Gastroesophageal sphincter (tissue), 4 donors: ENCODE measurements around the gene DHRS13. TPM values are rescaled to one million over a fixed set of nuclear protein-coding genes. Genes with fewer than 3 reads are reported as not detected.

Experiments
- ATAC-seq: fragments of 150-250 bp; one replicate; pipeline ENCODE4 v1.9.1; 2016; ENCODE audit warnings: mild to moderate bottlenecking, moderate library complexity
- H3K27ac ChIP-seq, 4 donors: fragments of 200-600 bp; sonication (generic) in 3 of 4; 1 replicate in 3 of 4; 2 replicates in 1 of 4; pipeline ENCODE4 v1.5.1; 2016 to 2019
- H3K27me3 ChIP-seq: fragments of 200-600 bp; sonication (generic); one replicate; pipeline ENCODE4 v1.5.1; 2019
- H3K36me3 ChIP-seq, 2 donors: fragments of 200-600 bp; sonication (generic); one replicate each; pipeline ENCODE4 v1.5.1; 2019; ENCODE audit warnings: control low read depth in 1 of 2
- H3K4me1 ChIP-seq, 3 donors: fragments of 200-600 bp; sonication (generic); 1 replicate in 2 of 3; 2 replicates in 1 of 3; pipeline ENCODE4 v1.5.1; 2016 to 2019; ENCODE audit warnings: control low read depth in 2 of 3
- H3K4me3 ChIP-seq, 2 donors: fragments of 200-600 bp; sonication (generic); one replicate each; pipeline ENCODE4 v1.5.1; 2019; ENCODE audit warnings: mild to moderate bottlenecking in 1 of 2, moderate library complexity in 1 of 2
- H3K9me3 ChIP-seq, 3 donors: fragments of 200-600 bp; sonication (generic); one replicate each; pipeline ENCODE4 v1.5.1; 2017 to 2019; ENCODE audit warnings: control low read depth in 2 of 3
- CTCF ChIP-seq, 4 experiments: fragments of 200-600 bp in 2 of 4; fragments of 450-650 bp in 2 of 4; sonication (generic) in 1 of 4; IDR thresholded peaks; one replicate each; pipeline ENCODE4 v1.5.1; 2017 to 2019; ENCODE audit warnings: antibody characterized with exemption in 4 of 4, mild to moderate bottlenecking in 2 of 4, moderate library complexity in 2 of 4
- EP300 ChIP-seq: sonication (generic); formaldehyde crosslinking; IDR thresholded peaks from one replicate; pipeline ENCODE4 v1.6.1; 2017; ENCODE audit warnings: antibody characterized with exemption, mild to moderate bottlenecking
- POLR2A ChIP-seq, 2 donors: fragments of 450-650 bp; IDR thresholded peaks; one replicate each; pipeline ENCODE4 v1.6.1; 2017; ENCODE audit warnings: antibody characterized with exemption in 2 of 2, mild to moderate bottlenecking in 2 of 2, moderate library complexity in 1 of 2
- POLR2AphosphoS5 ChIP-seq: sonication (generic); formaldehyde crosslinking; IDR thresholded peaks from one replicate; pipeline ENCODE4 v1.6.1; 2017; ENCODE audit warnings: antibody characterized with exemption
- WGBS, 2 donors: methylation state at CpG; one replicate each; pipeline ENCODE4 v1.1.5; 2018; ENCODE audit warnings: low coverage in 1 of 2; 5-methylcytosine and 5-hydroxymethylcytosine counted together
- total RNA-seq, 4 donors: library from RNA; depleted of rRNA; stranded (reverse); fragments of >200 nt; gene quantifications; one replicate each; pipeline ENCODE4 v1.1.0, GENCODE V29; 2016

The DHRS13 gene
- total RNA-seq, 4 donors from 2014 or later = 3.9 to 6.5 (median 5.2) TPM

GRCh38 chr17:28864991-28865849, 37.7 kb downstream of the DHRS13 start:
- no peaks in the 10 kb centered on the region for H3K4me1 ChIP-seq
- H3K27ac ChIP-seq = no peak overlapping the region
- TF ChIP-seq CTCF (IDR thresholded peaks at IDR 0.05) (no peak), POLR2A (IDR thresholded peaks at IDR 0.05) (no peak), EP300 (no peak), POLR2AphosphoS5 (no peak)
- H3K4me3 ChIP-seq = no peak overlapping the region
- peak; percentile 25 for ATAC-seq
- peaks cover 0 to 16% of the 10 kb centered on the region in 2 donors for H3K36me3 ChIP-seq
- no peaks in the 10 kb centered on the region for H3K9me3 ChIP-seq
- no peaks in the 10 kb centered on the region for H3K27me3 ChIP-seq
- WGBS, 2 donors = 81 to 86% methylated on average over 3 to 5 of the region's 11 CpGs

- H3K4me1 ChIP-seq = no peaks in the 10 kb centered on the region
- WGBS, 2 donors = 91 to 100% methylated on average over 1 of the region's 1 CpG
- no peak for ATAC-seq
- H3K36me3 ChIP-seq = peaks cover 0 to 28% of the 10 kb centered on the region in 2 donors
- TF ChIP-seq EP300 (no peak), CTCF (IDR thresholded peaks at IDR 0.05) (no peak), POLR2A (IDR thresholded peaks at IDR 0.05) (no peak), POLR2AphosphoS5 (no peak)
- H3K9me3 ChIP-seq = no peaks in the 10 kb centered on the region
- no peak overlapping the region for H3K4me3 ChIP-seq
- H3K27ac ChIP-seq = no peak overlapping the region
- no peaks in the 10 kb centered on the region for H3K27me3 ChIP-seq
These were observed 38.9 kb downstream of the DHRS13 start for GRCh38 chr17:28863953-28864352.

- Histone ChIP-seq H3K9me3 (no peaks in the 10 kb centered on the region), H3K4me1 (no peaks in the 10 kb centered on the region)
- 100% methylated on average over 2 of the region's 3 CpGs for WGBS, 2 donors
These were observed 40.3 kb downstream of the DHRS13 start for GRCh38 chr17:28862561-28862960.

GRCh38 chr17:28861393-28862203, 41.3 kb downstream of the DHRS13 start:
- H3K27me3 ChIP-seq = no peaks in the 10 kb centered on the region
- TF ChIP-seq CTCF (IDR thresholded peaks at IDR 0.05) (no peak), POLR2A (IDR thresholded peaks at IDR 0.05) (no peak), POLR2AphosphoS5 (no peak), EP300 (no peak)
- H3K4me3 ChIP-seq = no peak overlapping the region
- no peak for ATAC-seq
- WGBS, 2 donors = 0 to 33% methylated on average over 1 to 2 of the region's 8 CpGs
- peaks cover 0 to 52% of the 10 kb centered on the region in 2 donors for H3K36me3 ChIP-seq
- H3K4me1 ChIP-seq = no peaks in the 10 kb centered on the region
- H3K27ac ChIP-seq = no peak overlapping the region
- no peaks in the 10 kb centered on the region for H3K9me3 ChIP-seq

More at GRCh38 chr17:28862561-28862960, 40.3 kb downstream of the DHRS13 start:
- ATAC-seq = no peak
- Histone ChIP-seq H3K4me3 (no peak overlapping the region), H3K36me3 (peaks cover 0 to 42% of the 10 kb centered on the region in 2 donors), H3K27me3 (no peaks in the 10 kb centered on the region), H3K27ac (no peak overlapping the region)
- TF ChIP-seq EP300 = no peak
- no peak for TF ChIP-seq CTCF (IDR thresholded peaks at IDR 0.05)
- TF ChIP-seq POLR2AphosphoS5 = no peak
- no peak for TF ChIP-seq POLR2A (IDR thresholded peaks at IDR 0.05)
